GM10248 (cell line): ENCODE measurements around the gene ANKRD16.
"Not testable (repeated sequence)": the region's sequence is repeated elsewhere in the genome, so short reads cannot be mapped to it uniquely, and the experiment has no call there.

Source experiments
- CTCF ChIA-PET: fragments of 300-600 bp; sonication (Branson Sonifier 250); formaldehyde crosslinking; extraction: SDS; loops from one replicate; lab custom pipeline; 2021; ENCODE audit warnings: antibody characterized with exemption; lab: Yijun Ruan, JAX
- POLR2A ChIA-PET: fragments of 350-650 bp; sonication (Branson Sonifier 250); formaldehyde crosslinking; extraction: SDS; loops from one replicate; lab custom pipeline; 2020; ENCODE audit warnings: antibody characterized with exemption; lab: Yijun Ruan, JAX
- DNase-seq: peaks from one replicate; pipeline ENCODE4 v3.0.0; 2012; ENCODE audit errors: extremely low spot score
- TF ChIP-seq, protein P1 (sequence below): IDR thresholded peaks from 2 replicates; pipeline ENCODE4 v1.5.1; 2012; ENCODE audit warnings: mild to moderate bottlenecking, low read depth; ENCODE audit errors: extremely low read depth, missing control alignments, control extremely low read depth

Gene ANKRD16

DNA sequence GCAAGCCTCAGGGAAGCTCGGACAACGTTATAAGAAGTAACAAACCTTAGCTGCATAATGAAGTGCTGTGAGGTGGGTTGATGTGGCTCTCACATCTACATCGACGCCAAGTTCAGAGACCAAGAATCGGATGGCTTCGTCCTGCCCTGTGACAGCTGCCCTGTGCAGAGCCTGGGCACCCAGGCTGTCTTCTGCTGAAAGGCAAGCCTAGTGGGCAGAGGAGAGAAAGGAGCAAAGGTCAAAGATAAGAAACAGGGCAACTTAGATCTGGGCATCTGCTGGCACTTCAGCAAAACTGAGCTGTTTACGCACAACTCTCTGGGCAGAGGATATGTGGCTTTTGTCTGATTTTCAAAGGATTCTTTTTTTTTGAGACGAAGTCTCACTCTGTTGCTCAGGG lies 6.7 kb downstream of the ANKRD16 start:
- TF ChIP-seq, protein P1, sequence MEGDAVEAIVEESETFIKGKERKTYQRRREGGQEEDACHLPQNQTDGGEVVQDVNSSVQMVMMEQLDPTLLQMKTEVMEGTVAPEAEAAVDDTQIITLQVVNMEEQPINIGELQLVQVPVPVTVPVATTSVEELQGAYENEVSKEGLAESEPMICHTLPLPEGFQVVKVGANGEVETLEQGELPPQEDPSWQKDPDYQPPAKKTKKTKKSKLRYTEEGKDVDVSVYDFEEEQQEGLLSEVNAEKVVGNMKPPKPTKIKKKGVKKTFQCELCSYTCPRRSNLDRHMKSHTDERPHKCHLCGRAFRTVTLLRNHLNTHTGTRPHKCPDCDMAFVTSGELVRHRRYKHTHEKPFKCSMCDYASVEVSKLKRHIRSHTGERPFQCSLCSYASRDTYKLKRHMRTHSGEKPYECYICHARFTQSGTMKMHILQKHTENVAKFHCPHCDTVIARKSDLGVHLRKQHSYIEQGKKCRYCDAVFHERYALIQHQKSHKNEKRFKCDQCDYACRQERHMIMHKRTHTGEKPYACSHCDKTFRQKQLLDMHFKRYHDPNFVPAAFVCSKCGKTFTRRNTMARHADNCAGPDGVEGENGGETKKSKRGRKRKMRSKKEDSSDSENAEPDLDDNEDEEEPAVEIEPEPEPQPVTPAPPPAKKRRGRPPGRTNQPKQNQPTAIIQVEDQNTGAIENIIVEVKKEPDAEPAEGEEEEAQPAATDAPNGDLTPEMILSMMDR: no peak
- ChIA-PET CTCF (interaction anchor here (1.5 to 7.2 kb wide), 2 partner anchors 9 to 25 kb away, joined by 3 to 51 read pairs; no protein-coding TSS in a partner anchor), POLR2A (no interaction called here)
- no peak for DNase-seq

DNA sequence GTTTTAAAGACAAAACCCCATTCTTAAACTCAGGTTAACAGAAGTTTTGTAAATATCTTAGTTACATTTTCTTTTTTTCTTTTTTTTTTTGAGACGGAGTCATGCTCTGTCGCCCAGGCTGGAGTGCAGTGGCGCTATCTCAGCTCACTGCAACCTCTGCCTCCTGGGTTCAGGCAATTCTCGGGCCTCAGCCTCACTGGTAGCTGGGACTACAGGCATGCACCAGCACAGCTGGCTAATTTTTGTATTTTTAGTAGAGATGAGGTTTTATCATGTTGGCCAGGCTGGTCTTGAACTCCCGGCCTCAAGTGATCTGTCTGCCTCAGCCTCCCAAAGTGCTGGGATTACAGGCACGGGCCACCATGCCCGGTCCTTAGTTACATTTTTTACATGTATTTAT lies 12.7 kb downstream of the ANKRD16 start:
- ChIA-PET CTCF (interaction anchor here (1.2 to 2.8 kb wide), 5 partner anchors 8 to 33 kb away, joined by 3 to 22 read pairs (median 3); partner anchors contain the start of genes ANKRD16 and FBH1), POLR2A (interaction anchor here (0.9 kb wide), 1 partner anchor 64 kb away, joined by 3 read pairs; the partner anchor contains the start of gene GDI2)
- DNase-seq: not testable (repeated sequence)

DNA sequence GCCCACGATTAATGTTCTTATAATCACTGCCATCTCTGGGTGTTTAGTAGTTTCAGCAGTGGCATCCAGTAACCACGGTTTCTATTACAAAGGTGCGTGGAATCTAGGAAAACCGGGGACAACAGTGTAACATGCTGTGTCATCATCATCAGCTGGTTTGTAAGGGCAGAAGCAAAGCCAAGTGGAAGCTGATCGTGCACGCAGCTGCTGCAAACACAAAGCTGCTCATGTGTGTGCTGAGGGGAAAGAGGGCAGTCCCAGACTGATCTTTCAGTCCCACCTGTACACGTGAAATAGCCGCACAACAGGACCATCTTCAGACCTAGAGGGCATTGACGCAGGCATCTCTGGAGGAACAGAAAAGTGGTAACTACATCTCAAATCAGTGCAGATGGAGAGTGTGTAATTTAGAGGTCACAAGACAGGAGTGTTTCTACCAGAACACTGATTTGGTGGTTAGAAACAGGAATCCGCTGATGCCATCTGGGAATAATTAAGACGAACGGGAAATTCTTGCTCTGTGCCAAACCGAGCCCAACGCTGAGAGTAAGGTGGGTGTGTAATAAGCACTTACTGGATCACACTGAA lies 13.4 kb downstream of the ANKRD16 start:
- ChIA-PET CTCF (interaction anchor here (1.2 to 2.8 kb wide), 2 partner anchors 10 to 33 kb away, joined by 3 to 22 read pairs; no protein-coding TSS in a partner anchor), POLR2A (interaction anchor here (0.6 to 0.9 kb wide), 2 partner anchors 12 to 66 kb away, joined by 3 to 4 read pairs; no protein-coding TSS in a partner anchor)
- TF ChIP-seq, protein P1: no peak
- DNase-seq: no peak

DNA sequence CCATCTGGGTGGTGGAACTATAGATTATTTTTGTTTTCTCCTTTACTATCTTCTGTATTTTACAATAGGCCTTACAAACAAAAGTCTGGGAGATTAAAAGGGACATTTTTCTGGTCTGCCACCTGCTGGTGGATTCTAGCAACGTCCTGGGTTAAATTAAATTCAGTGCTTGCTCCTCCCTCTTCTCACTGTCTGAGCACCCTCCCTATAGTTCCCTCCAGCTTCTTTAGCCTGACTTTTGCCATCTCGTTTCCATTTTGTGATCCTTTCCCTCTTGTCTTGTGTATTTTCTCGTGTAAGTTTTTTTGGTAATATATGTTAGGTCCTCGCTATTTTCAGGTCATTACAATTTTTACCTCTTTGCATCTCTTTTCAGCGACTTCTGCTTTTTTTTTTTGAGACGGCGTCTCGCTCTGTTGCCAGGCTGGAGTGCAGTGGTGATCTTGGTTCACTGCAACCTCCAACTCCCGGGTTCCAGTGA lies 16.1 kb downstream of the ANKRD16 start:
- POLR2A ChIA-PET: interaction anchor here (0.5 to 1.3 kb wide), 2 partner anchors 67 to 72 kb away, joined by 3 to 4 read pairs; no protein-coding TSS in a partner anchor
- CTCF ChIA-PET: interaction anchor here (0.6 to 3.8 kb wide), 24 partner anchors 9 to 309 kb away, joined by 3 to 51 read pairs (median 4); partner anchors contain the start of genes ANKRD16 and FBH1
- peak; percentile 85 for DNase-seq

DNA sequence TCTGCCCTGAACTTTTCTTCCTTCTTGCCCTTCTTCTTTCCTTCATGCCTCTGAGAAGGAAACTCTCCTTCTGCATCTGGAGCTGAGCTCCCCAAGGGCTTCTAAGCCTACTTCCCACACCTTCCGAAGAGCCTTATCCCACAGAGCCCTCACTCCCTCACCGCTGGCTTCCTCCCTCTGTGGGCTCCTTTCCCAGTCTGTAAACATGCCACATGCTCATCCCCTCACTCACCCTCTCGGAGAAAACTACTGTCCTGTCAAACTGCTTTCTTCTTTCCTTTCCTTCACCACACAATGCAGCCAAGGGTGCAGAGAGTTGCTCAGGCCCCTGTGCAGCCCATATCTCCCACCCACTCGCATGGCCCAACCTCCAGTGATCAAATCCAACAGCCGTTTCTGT lies 18.1 kb downstream of the ANKRD16 start:
- DNase-seq: no peak
- ChIA-PET CTCF (interaction anchor here (0.9 to 3.8 kb wide), 3 partner anchors 8 to 28 kb away, joined by 3 to 51 read pairs (median 35); no protein-coding TSS in a partner anchor), POLR2A (no interaction called here)
- TF ChIP-seq, protein P1: no peak

More for the DNA sequence above, 16.1 kb downstream of the ANKRD16 start:
- TF ChIP-seq, protein P1: peak; percentile 65

DNA sequence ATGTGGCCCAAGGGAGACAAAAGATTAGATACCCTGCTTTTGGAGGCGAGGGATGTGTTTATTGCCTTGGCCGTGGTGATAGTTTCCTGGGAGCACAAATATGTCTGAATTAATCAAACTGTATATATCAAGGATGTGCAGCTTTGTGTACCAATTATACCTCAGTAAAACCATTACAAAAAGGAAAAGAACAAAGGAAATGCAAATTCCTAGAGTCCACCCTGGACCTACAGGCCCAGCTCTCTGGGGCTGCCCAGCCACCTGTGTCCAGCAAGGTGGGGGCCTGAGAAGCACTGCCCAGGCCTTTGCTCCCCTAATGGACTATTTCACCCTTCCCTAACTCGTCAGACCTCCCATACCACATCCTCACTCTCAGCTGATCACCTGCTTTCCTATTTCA lies 20.5 kb downstream of the ANKRD16 start:
- TF ChIP-seq, protein P1: no peak
- ChIA-PET CTCF (interaction anchor here (1.1 to 2.1 kb wide), 8 partner anchors 8 to 246 kb away, joined by 3 to 6 read pairs (median 4); partner anchors contain the start of genes ANKRD16 and FBH1), POLR2A (no interaction called here)
- no peak for DNase-seq

DNA sequence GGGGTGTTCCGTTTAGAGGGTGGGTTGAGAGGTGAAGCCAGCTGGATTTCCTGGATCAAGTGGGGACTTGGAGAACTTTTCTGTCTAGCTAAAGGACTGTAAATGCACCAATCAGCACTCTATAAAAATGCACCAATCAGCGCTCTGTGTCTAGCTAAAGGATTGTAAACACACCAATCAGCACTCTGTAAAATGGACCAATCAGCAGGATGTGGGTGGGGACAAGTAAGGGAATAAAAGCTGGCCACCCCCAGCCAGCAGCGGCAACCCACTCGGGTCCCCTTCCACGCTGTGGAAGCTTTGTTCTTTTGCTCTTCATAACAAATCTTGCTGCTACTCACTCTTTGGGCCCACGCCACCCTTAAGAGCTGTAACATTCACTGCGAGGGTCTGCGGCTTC lies 21.3 kb downstream of the ANKRD16 start:
- POLR2A ChIA-PET, DNase-seq: not testable (repeated sequence)
- CTCF ChIA-PET: interaction anchor here (1.1 to 2.1 kb wide), 4 partner anchors 9 to 80 kb away, joined by 3 to 5 read pairs (median 3); no protein-coding TSS in a partner anchor

DNA sequence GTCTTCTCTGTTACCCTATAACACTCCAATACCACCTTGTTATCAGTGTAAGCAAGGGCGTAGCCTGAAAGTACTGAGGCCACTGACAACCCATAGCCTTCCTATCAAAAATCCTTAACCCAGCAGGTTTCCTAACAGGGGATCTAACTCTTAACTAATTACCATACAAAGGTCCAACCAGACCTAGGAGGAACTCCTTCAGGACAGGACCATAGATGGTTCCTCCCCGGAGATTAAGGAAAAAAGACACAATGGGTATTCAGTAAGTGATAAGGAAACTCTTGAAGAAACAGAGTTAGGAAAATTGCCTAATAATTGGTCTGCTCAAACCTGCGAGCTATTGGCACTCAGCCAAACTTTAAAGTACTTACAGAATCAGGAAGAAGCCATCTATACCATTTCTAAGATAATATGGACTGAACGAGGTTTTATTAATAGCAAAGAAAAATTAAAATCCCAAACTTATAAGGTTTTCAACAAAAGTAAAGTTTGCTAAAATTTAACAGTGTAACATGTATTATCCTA lies 22.5 kb downstream of the ANKRD16 start:
- CTCF ChIA-PET: interaction anchor here (1.5 kb wide), 1 partner anchor 11 kb away, joined by 3 read pairs; no protein-coding TSS in a partner anchor

DNA sequence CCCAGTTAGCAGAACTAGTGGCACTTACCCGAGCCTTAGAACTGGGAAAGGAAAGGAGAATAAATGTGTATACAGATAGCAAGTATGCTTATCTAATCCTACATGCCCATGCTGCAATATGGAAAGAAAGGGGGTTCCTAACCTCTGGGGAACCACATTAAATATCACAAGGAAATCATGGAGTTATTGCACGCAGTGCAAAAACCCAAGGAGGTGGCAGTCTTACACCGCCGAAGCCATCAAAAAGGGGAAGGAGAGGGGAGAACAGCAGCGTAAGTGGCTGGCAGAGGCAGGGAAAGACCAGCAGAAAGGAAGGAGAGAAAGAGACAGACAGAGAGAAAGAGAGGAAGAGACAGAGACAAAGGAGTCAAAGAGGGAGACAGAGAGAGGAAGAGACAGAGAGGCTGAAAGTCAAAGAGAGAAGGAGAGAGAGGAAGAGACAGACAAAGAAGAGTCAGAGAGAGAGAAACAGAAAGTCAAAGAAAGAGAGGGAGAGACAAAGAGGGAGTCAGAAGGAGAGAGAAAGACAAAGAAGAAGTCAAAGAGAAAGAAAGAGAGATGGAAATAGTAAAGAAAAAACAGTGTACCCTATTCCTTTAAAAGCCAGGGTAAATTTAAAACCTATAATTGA lies 23.1 kb downstream of the ANKRD16 start:
- POLR2A ChIA-PET, DNase-seq, CTCF ChIA-PET: not testable (repeated sequence)

More for the DNA sequence above, 22.5 kb downstream of the ANKRD16 start:
- DNase-seq, POLR2A ChIA-PET: not testable (repeated sequence)

DNA sequence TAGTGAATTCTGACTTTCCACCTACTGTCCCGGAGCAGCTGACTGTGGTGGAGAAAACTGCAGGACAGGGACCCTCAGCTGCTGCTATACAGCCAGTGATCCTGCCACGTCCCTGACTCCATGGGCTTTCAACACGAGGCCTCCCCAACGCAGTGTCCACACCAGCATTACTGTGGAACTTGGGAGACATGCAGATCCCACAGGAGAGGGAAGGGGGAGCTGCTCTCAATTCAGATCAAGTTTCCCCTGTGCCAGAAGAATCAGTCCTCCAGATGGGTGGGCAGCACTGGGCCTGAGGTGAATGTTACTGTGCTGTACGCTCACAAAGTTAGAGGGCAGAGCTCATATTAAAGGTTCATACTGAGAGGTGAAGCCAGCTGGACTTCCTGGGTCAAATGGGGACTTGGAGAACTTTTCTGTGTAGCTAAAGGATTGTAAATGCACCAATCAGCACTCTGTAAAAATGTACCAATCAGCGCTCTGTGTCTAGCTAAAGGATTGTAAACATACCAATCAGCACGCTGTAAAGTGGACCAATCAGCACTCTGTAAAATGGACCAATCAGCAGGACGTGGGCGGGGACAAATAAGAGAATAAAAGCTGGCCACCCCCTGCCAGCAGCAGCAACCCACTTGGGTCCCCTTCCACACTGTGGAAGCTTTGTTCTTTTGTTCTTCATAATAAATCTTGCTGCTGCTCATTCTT lies 26.6 kb downstream of the ANKRD16 start:
- ChIA-PET POLR2A (interaction anchor here (0.9 to 2.0 kb wide), 6 partner anchors 9 to 49 kb away, joined by 3 to 12 read pairs (median 5); partner anchors contain the start of genes ANKRD16, FBH1 and GDI2), CTCF (interaction anchor here (0.8 to 4.2 kb wide), 13 partner anchors 10 to 233 kb away, joined by 3 to 35 read pairs (median 4); no protein-coding TSS in a partner anchor)
- DNase-seq: not testable (repeated sequence)
